ENCODE results near the gene ARMH1. TPM values are rescaled to one million over a fixed set of nuclear protein-coding genes. Genes with fewer than 3 reads are reported as not detected.

ARMH1 gene
- total RNA-seq (10 to 100 TPM; 64.0 to 74.5 TPM), polyA plus RNA-seq (10 to 100 TPM; 26.0 to 30.4 TPM)

- peaks cover 0 to 3% of the 10 kb centered on the region in 2 donors for H3K36me3 Mint-ChIP-seq
- H3K4me1 Mint-ChIP-seq = peaks cover 11 to 31% (median 23%) of the 10 kb centered on the region in 4 donors
- Histone ChIP-seq H3K4me3 (ENCODE audit: low read length in 2 of 2) (peak within 1 kb of the TSS; percentile 62 to 95), H3K27me3 (ENCODE audit: insufficient read depth, low read length) (no peaks in the 10 kb centered on the region), H3K27ac (ENCODE audit: low read depth, low read length) (peak within 1 kb of the TSS; percentile 74), H3K36me3 (ENCODE audit: insufficient read depth, low read length) (no peaks in the 10 kb centered on the region), H3K9me3 (ENCODE audit: control insufficient read depth in 1 of 2, low read length in 2 of 2) (no peaks in the 10 kb centered on the region), H3K4me1 (ENCODE audit: insufficient read depth, low read length) (peaks cover 25% of the 10 kb centered on the region)
- no peaks in the 10 kb centered on the region for H3K9me3 Mint-ChIP-seq
- H3K27ac Mint-ChIP-seq = peak within 1 kb of the TSS; percentile 87 to 94 (median 93)
- CTCF ChIA-PET (ENCODE audit: partially characterized antibody) = interaction anchor here (0.8 to 3.5 kb wide), 9 partner anchors 9 to 103 kb away, joined by 3 to 16 read pairs (median 4); partner anchors contain the start of gene RNU5D-1
- peak within 1 kb of the TSS; percentile 89 to 95 (median 90) for H3K4me3 Mint-ChIP-seq
- no peaks in the 10 kb centered on the region for H3K27me3 Mint-ChIP-seq
- DNase-seq = peak; percentile 96 to 98 (median 97)
- intact Hi-C loops (cut with micrococcal nuclease) = loop anchor here (1.0 to 2.0 kb wide), 5 partner anchors 42 to 1012 kb away; partner anchors contain the start of genes EIF2B3, ERI3, GPBP1L1 and RNU5D-1
- POLR2A ChIA-PET (ENCODE audit: partially characterized antibody) = interaction anchor here (0.6 to 5.0 kb wide), 21 partner anchors 10 to 1014 kb away, joined by 3 to 64 read pairs (median 3); partner anchors contain the start of genes DMAP1, MUTYH, PLK3 and PRDX1
Observed at GRCh38 chr1:44674113-44675000, at the start of gene ARMH1, which contains the start of gene TMEM53. Gene ARMH1, plus strand, starts transcription at chr1:44674714. Its CDS starts 14,984 bp downstream, at chr1:44689698. Gene TMEM53, minus strand, starts transcription at chr1:44674481. Its CDS starts 90 bp downstream, at chr1:44674391.

DNA sequence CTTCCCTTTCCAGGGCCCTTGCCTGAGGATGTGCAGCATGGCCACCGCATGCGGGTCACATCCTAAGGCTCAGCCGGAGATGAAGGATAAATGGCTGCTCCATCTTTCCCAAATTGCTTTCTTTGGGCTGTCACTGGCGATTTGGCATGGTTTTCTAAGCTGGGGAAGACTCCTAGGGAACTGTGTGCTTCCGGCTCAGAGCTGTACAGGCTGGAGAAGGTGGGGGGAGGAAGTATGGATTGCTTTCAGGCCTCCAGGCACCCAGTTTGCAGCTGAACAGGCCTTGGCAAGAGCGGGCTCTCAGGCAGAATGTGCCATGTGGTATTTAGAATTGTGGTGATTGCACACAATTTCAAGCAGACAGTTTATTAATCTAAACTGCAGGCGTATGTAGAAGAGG lies 49.2 kb upstream of the ARMH1 start:
- Histone ChIP-seq H3K27me3 (ENCODE audit: insufficient read depth, low read length) (no peaks in the 10 kb centered on the region), H3K4me3 (ENCODE audit: low read length in 2 of 2) (no peak overlapping the region), H3K27ac (ENCODE audit: low read depth, low read length) (no peak overlapping the region), H3K9me3 (ENCODE audit: control insufficient read depth in 1 of 2, low read length in 2 of 2) (no peaks in the 10 kb centered on the region), H3K4me1 (ENCODE audit: insufficient read depth, low read length) (no peaks in the 10 kb centered on the region), H3K36me3 (ENCODE audit: insufficient read depth, low read length) (no peaks in the 10 kb centered on the region)
- Mint-ChIP-seq H3K36me3 (no peaks in the 10 kb centered on the region), H3K4me1 (no peaks in the 10 kb centered on the region), H3K9me3 (no peaks in the 10 kb centered on the region), H3K4me3 (no peak overlapping the region), H3K27ac (no peak overlapping the region), H3K27me3 (no peaks in the 10 kb centered on the region)
- ChIA-PET CTCF (ENCODE audit: partially characterized antibody) (no interaction called here), POLR2A (ENCODE audit: partially characterized antibody) (no interaction called here)
- intact Hi-C loops (cut with micrococcal nuclease) = no loop called here
- DNase-seq = no peak

DNA sequence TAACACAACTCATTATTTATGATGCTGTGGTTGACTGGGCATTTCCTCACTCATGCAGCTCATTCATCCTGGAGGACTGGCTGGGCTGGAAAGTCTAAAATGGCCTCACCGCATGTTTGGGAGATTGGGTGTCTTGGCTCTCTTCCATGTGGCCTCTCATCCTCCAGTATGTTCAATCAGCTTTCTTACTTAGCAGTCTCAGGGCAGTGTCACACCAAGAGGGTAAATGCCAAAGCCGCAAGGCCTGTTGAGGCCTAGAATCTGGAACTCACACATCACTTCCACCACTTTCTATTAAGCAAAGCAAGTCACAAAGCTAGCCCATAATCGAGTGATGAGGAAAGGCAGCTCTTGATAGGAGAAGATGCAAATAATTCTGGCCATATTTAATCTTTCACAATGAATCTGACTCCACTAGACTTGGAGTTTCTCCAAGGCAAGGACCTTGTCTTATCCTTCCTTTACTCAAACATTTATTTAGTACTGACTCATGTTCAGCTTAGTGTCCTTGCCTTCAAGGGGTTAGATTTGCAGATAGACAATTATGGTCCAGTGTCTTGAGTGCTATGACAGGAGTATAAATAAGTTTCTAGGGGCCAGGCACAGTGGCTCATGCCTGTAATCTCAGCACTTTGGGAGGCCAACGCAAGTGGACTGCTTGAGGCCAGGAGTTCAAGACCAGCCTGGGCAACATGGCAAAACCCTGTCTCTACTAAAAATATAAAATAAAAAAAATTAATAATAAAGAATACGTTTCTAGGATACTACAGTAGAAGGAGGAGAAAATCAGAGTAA lies 45.4 kb upstream of the ARMH1 start:
- Histone ChIP-seq H3K4me1 (ENCODE audit: insufficient read depth, low read length) (peaks cover 27% of the 10 kb centered on the region), H3K4me3 (ENCODE audit: low read length in 2 of 2) (no peak overlapping the region), H3K27ac (ENCODE audit: low read depth, low read length) (no peak overlapping the region), H3K36me3 (ENCODE audit: insufficient read depth, low read length) (peaks cover 16% of the 10 kb centered on the region), H3K9me3 (ENCODE audit: control insufficient read depth in 1 of 2, low read length in 2 of 2) (no peaks in the 10 kb centered on the region), H3K27me3 (ENCODE audit: insufficient read depth, low read length) (no peaks in the 10 kb centered on the region)
- peaks cover 2 to 19% of the 10 kb centered on the region in 2 donors for H3K36me3 Mint-ChIP-seq
- no peak overlapping the region for H3K4me3 Mint-ChIP-seq
- ChIA-PET POLR2A (ENCODE audit: partially characterized antibody) (interaction anchor here (1.2 to 4.9 kb wide), 2 partner anchors 23 to 45 kb away, joined by 3 to 64 read pairs; partner anchors contain the start of genes ARMH1 and TMEM53), CTCF (ENCODE audit: partially characterized antibody) (interaction anchor here (1.5 kb wide), 1 partner anchor 23 kb away, joined by 5 read pairs; no protein-coding TSS in a partner anchor)
- peak overlapping the region in 1 of 7 donors; percentile 11 for H3K27ac Mint-ChIP-seq
- no peak for DNase-seq
- peaks cover 21 to 31% (median 27%) of the 10 kb centered on the region in 4 donors for H3K4me1 Mint-ChIP-seq
- H3K9me3 Mint-ChIP-seq = no peaks in the 10 kb centered on the region
- H3K27me3 Mint-ChIP-seq = no peaks in the 10 kb centered on the region
- intact Hi-C loops (cut with micrococcal nuclease) = no loop called here

- Histone ChIP-seq H3K4me3 (ENCODE audit: low read length in 2 of 2) (no peak overlapping the region), H3K27ac (ENCODE audit: low read depth, low read length) (no peak overlapping the region), H3K27me3 (ENCODE audit: insufficient read depth, low read length) (no peaks in the 10 kb centered on the region), H3K36me3 (ENCODE audit: insufficient read depth, low read length) (peaks cover 26% of the 10 kb centered on the region), H3K9me3 (ENCODE audit: control insufficient read depth in 1 of 2, low read length in 2 of 2) (no peaks in the 10 kb centered on the region), H3K4me1 (ENCODE audit: insufficient read depth, low read length) (peaks cover 35% of the 10 kb centered on the region)
- no peak for DNase-seq
- Mint-ChIP-seq H3K27ac (peak overlapping the region in 5 of 7 donors; percentile 91 to 99 (median 97)), H3K4me3 (peak overlapping the region in 7 of 8 donors; percentile 52 to 97 (median 93)), H3K27me3 (no peaks in the 10 kb centered on the region), H3K9me3 (no peaks in the 10 kb centered on the region), H3K4me1 (peaks cover 26 to 41% (median 32%) of the 10 kb centered on the region in 4 donors), H3K36me3 (peaks cover 9 to 29% of the 10 kb centered on the region in 2 donors)
- POLR2A ChIA-PET (ENCODE audit: partially characterized antibody) = interaction anchor here (1.2 to 4.9 kb wide), 3 partner anchors 22 to 146 kb away, joined by 3 to 64 read pairs (median 5); partner anchors contain the start of genes ARMH1 and TMEM53
- intact Hi-C loops (cut with micrococcal nuclease) = loop anchor here (2.0 kb wide), 2 partner anchors 23 to 711 kb away; partner anchors contain the start of genes MUTYH and TOE1
- CTCF ChIA-PET (ENCODE audit: partially characterized antibody) = interaction anchor here (1.3 to 5.8 kb wide), 2 partner anchors 17 to 22 kb away, joined by 4 to 45 read pairs; no protein-coding TSS in a partner anchor
Observed at GRCh38 chr1:44630116-44630515, 44.4 kb upstream of the ARMH1 start.

- Mint-ChIP-seq H3K36me3 (peaks cover 18 to 41% of the 10 kb centered on the region in 2 donors), H3K27ac (peak overlapping the region; percentile 91 to 99 (median 97)), H3K27me3 (no peaks in the 10 kb centered on the region), H3K4me3 (peak overlapping the region; percentile 89 to 97 (median 92)), H3K9me3 (no peaks in the 10 kb centered on the region), H3K4me1 (peaks cover 27 to 50% (median 33%) of the 10 kb centered on the region in 4 donors)
- DNase-seq = no peak
- H3K4me3 ChIP-seq (ENCODE audit: low read length in 2 of 2) = peak overlapping the region; percentile 38 to 65
- intact Hi-C loops (cut with micrococcal nuclease) = loop anchor here (2.0 kb wide), 2 partner anchors 22 to 710 kb away; partner anchors contain the start of genes MUTYH and TOE1
- no peaks in the 10 kb centered on the region for H3K9me3 ChIP-seq (ENCODE audit: control insufficient read depth in 1 of 2, low read length in 2 of 2)
- ChIA-PET POLR2A (ENCODE audit: partially characterized antibody) (interaction anchor here (0.7 to 4.9 kb wide), 31 partner anchors 8 to 1973 kb away, joined by 3 to 64 read pairs (median 5); partner anchors contain the start of genes AKR1A1, ARMH1, DYNLT4 and EIF2B3), CTCF (ENCODE audit: partially characterized antibody) (interaction anchor here (1.2 to 5.8 kb wide), 3 partner anchors 16 to 37 kb away, joined by 4 to 45 read pairs (median 6); no protein-coding TSS in a partner anchor)
- H3K27ac ChIP-seq (ENCODE audit: low read depth, low read length) = peak overlapping the region; percentile 85
- H3K27me3 ChIP-seq (ENCODE audit: insufficient read depth, low read length) = no peaks in the 10 kb centered on the region
- H3K36me3 ChIP-seq (ENCODE audit: insufficient read depth, low read length) = peaks cover 37% of the 10 kb centered on the region
- peaks cover 35% of the 10 kb centered on the region for H3K4me1 ChIP-seq (ENCODE audit: insufficient read depth, low read length)
Observed at GRCh38 chr1:44631333-44631646, 43.2 kb upstream of the ARMH1 start.
